Activated T-cell treated with anti-CD3 and anti-CD28 coated beads, Interleukin-2, amount 50 U/mL, for 72 hours (primary cell): Measurements from ENCODE around the gene TRAIP. TPM values are rescaled to one million over a fixed set of nuclear protein-coding genes. Genes with fewer than 3 reads are reported as not detected.
"Not testable (repeated sequence)": the region's sequence is repeated elsewhere in the genome, so short reads cannot be mapped to it uniquely, and the experiment has no call there.

Source experiments
- ATAC-seq, 2 donors: fragments of 150-1000 bp; cut with Tn5 transposase; replicated peaks in 1 of 2; 2 replicates each; pipeline ENCODE4 v1.10.0; 2021; ENCODE audit warnings: moderate library complexity in 2 of 2, mild to moderate bottlenecking in 1 of 2
- DNase-seq, 2 donors: peaks; one replicate each; pipeline ENCODE4 v3.0.0; 2021 to 2022; ENCODE audit warnings: mixed read lengths in 1 of 2
- H3K27ac Mint-ChIP-seq: one replicate; pipeline ENCODE4 v1.8.0; 2022; ENCODE audit warnings: mild to moderate bottlenecking, moderate library complexity, mixed read lengths
- H3K27me3 Mint-ChIP-seq: one replicate; pipeline ENCODE4 v1.8.0; 2022; ENCODE audit warnings: low read depth, mixed read lengths
- H3K36me3 Mint-ChIP-seq, 2 donors: one replicate each; pipeline ENCODE4 v1.8.0; 2022; ENCODE audit warnings: mixed read lengths in 2 of 2, mild to moderate bottlenecking in 1 of 2; ENCODE audit not compliant: insufficient read depth in 2 of 2
- H3K4me1 Mint-ChIP-seq: one replicate; pipeline ENCODE4 v1.8.0; 2022; ENCODE audit warnings: low read depth, mixed read lengths
- H3K4me3 Mint-ChIP-seq, 2 donors: one replicate each; pipeline ENCODE4 v1.8.0; 2022; ENCODE audit warnings: mild to moderate bottlenecking in 2 of 2, mixed read lengths in 2 of 2, moderate library complexity in 2 of 2
- H3K9me3 Mint-ChIP-seq, 2 donors: one replicate each; pipeline ENCODE4 v1.8.0; 2022; ENCODE audit warnings: mixed read lengths in 2 of 2
- total RNA-seq, 2 donors: library from RNA; stranded (reverse); gene quantifications; one replicate each; pipeline ENCODE4 v1.2.3, GENCODE V29; 2022

Gene TRAIP
- total RNA-seq, 2 donors from 2014 or later: 28.0 to 47.2 TPM

GRCh38 chr3:49839193-49839809 lies 17.1 kb downstream of the TRAIP start:
- H3K36me3 Mint-ChIP-seq: peaks cover 6 to 17% of the 10 kb centered on the region in 2 donors
- no peak overlapping the region for H3K4me3 Mint-ChIP-seq
- H3K9me3 Mint-ChIP-seq: no peaks in the 10 kb centered on the region

GRCh38 chr3:49831341-49831740 lies 25.0 kb downstream of the TRAIP start:
- Mint-ChIP-seq H3K36me3 (peaks cover 6 to 14% of the 10 kb centered on the region in 2 donors), H3K9me3 (no peaks in the 10 kb centered on the region), H3K4me1 (no peaks in the 10 kb centered on the region), H3K4me3 (no peak overlapping the region), H3K27me3 (no peaks in the 10 kb centered on the region), H3K27ac (no peak overlapping the region)
- DNase-seq (no peak), ATAC-seq (no peak)

More at GRCh38 chr3:49839193-49839809, 17.1 kb downstream of the TRAIP start:
- no peaks in the 10 kb centered on the region for H3K27me3 Mint-ChIP-seq
- DNase-seq (peak; percentile 78 to 80), ATAC-seq (peak; percentile 74 to 81)
- H3K4me1 Mint-ChIP-seq: no peaks in the 10 kb centered on the region
- H3K27ac Mint-ChIP-seq: no peak overlapping the region

- ATAC-seq: no peak
- H3K4me1 Mint-ChIP-seq: no peaks in the 10 kb centered on the region
- no peak overlapping the region for H3K4me3 Mint-ChIP-seq
- no peaks in the 10 kb centered on the region for H3K27me3 Mint-ChIP-seq
- H3K9me3 Mint-ChIP-seq: no peaks in the 10 kb centered on the region
- H3K27ac Mint-ChIP-seq: no peak overlapping the region
- H3K36me3 Mint-ChIP-seq: peaks cover 4 to 5% of the 10 kb centered on the region in 2 donors
- DNase-seq: no peak
Observed at GRCh38 chr3:49826016-49826415, 30.3 kb downstream of the TRAIP start.

GRCh38 chr3:49823131-49823530 lies 33.2 kb downstream of the TRAIP start:
- not testable (repeated sequence) for H3K36me3 Mint-ChIP-seq, H3K9me3 Mint-ChIP-seq, DNase-seq, H3K4me3 Mint-ChIP-seq, H3K4me1 Mint-ChIP-seq, H3K27ac Mint-ChIP-seq, ATAC-seq, H3K27me3 Mint-ChIP-seq

GRCh38 chr3:49813497-49814174 lies 42.7 kb downstream of the TRAIP start, which contains the start of gene UBA7:
Gene UBA7 (minus strand): TSS chr3:49813953. CDS start chr3:49813787, 166 bp downstream.
- Mint-ChIP-seq H3K4me1 (peaks cover 20% of the 10 kb centered on the region), H3K36me3 (no peaks in the 10 kb centered on the region), H3K4me3 (peak within 1 kb of the TSS; percentile 96), H3K9me3 (no peaks in the 10 kb centered on the region), H3K27ac (peak within 1 kb of the TSS; percentile 98), H3K27me3 (no peaks in the 10 kb centered on the region)
- peak; percentile 86 to 89 for ATAC-seq
- DNase-seq: peak; percentile 34 to 43

GRCh38 chr3:49812916-49813496 lies 43.4 kb downstream of the TRAIP start:
- Mint-ChIP-seq H3K4me3 (peak overlapping the region; percentile 96), H3K9me3 (no peaks in the 10 kb centered on the region), H3K4me1 (peaks cover 24% of the 10 kb centered on the region), H3K36me3 (no peaks in the 10 kb centered on the region), H3K27me3 (no peaks in the 10 kb centered on the region), H3K27ac (peak overlapping the region; percentile 98)
- peak; percentile 7 to 8 for ATAC-seq
- no peak for DNase-seq

- no peak overlapping the region for H3K27ac Mint-ChIP-seq
- no peak overlapping the region for H3K4me3 Mint-ChIP-seq
- no peaks in the 10 kb centered on the region for H3K36me3 Mint-ChIP-seq
- H3K9me3 Mint-ChIP-seq: no peaks in the 10 kb centered on the region
- no peak for ATAC-seq
- H3K4me1 Mint-ChIP-seq: peaks cover 47% of the 10 kb centered on the region
- no peak for DNase-seq
- H3K27me3 Mint-ChIP-seq: peaks cover 1% of the 10 kb centered on the region
Observed at GRCh38 chr3:49807431-49808114, 48.8 kb downstream of the TRAIP start.

- Mint-ChIP-seq H3K36me3 (no peaks in the 10 kb centered on the region), H3K4me1 (peaks cover 50% of the 10 kb centered on the region), H3K4me3 (no peak overlapping the region), H3K9me3 (no peaks in the 10 kb centered on the region), H3K27me3 (peaks cover 8% of the 10 kb centered on the region), H3K27ac (no peak overlapping the region)
- ATAC-seq: no peak
- DNase-seq: no peak
Observed at GRCh38 chr3:49806850-49807249, 49.5 kb downstream of the TRAIP start.

- H3K27ac Mint-ChIP-seq: no peak overlapping the region
- DNase-seq: peak; percentile 29 to 31
- peaks cover 50% of the 10 kb centered on the region for H3K4me1 Mint-ChIP-seq
Observed at GRCh38 chr3:49805897-49806701, 50.3 kb downstream of the TRAIP start.

GRCh38 chr3:49805367-49805782 lies 51.0 kb downstream of the TRAIP start:
- ATAC-seq (no peak), DNase-seq (no peak)
- H3K4me3 Mint-ChIP-seq: peak overlapping the region; percentile 6 to 23
- peaks cover 18% of the 10 kb centered on the region for H3K27me3 Mint-ChIP-seq
- peaks cover 50% of the 10 kb centered on the region for H3K4me1 Mint-ChIP-seq
- no peak overlapping the region for H3K27ac Mint-ChIP-seq
- no peaks in the 10 kb centered on the region for H3K9me3 Mint-ChIP-seq
- H3K36me3 Mint-ChIP-seq: no peaks in the 10 kb centered on the region

More at GRCh38 chr3:49805897-49806701, 50.3 kb downstream of the TRAIP start:
- peaks cover 16% of the 10 kb centered on the region for H3K27me3 Mint-ChIP-seq
- peak overlapping the region in 1 of 2 donors; percentile 13 for H3K4me3 Mint-ChIP-seq
- ATAC-seq: no peak
- no peaks in the 10 kb centered on the region for H3K9me3 Mint-ChIP-seq
- no peaks in the 10 kb centered on the region for H3K36me3 Mint-ChIP-seq

GRCh38 chr3:49804141-49805041 lies 52.0 kb downstream of the TRAIP start:
- Mint-ChIP-seq H3K27me3 (peaks cover 18% of the 10 kb centered on the region), H3K4me3 (peak overlapping the region; percentile 78 to 80), H3K4me1 (peaks cover 50% of the 10 kb centered on the region), H3K27ac (no peak overlapping the region), H3K9me3 (no peaks in the 10 kb centered on the region), H3K36me3 (no peaks in the 10 kb centered on the region)
- ATAC-seq: no peak
- no peak for DNase-seq
